Measurements from ENCODE around the gene CEP112.
"Not testable (repeated sequence)": the region's sequence is repeated elsewhere in the genome, so short reads cannot be mapped to it uniquely, and the experiment has no call there.

Gene CEP112

DNA sequence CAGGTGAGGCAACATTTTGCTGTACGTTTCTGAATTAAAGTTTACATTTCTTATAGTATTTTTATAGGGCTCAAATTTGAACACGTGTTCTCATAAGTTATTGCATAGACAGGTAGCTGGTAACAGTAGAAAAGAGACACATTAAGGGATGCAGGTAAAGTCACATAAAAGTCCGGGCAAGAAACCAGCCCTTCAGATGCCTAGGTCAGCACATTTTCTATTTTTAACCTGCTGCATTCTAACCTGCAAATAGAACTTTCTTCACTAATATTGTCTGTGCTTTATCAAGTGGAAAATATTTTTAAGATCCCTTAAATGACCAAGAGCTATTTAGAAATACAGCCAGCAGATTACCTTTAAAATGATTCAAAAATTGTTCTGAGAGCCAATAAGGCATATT, 323.1 kb downstream of the CEP112 start:
- no peak for DNase-seq

DNA sequence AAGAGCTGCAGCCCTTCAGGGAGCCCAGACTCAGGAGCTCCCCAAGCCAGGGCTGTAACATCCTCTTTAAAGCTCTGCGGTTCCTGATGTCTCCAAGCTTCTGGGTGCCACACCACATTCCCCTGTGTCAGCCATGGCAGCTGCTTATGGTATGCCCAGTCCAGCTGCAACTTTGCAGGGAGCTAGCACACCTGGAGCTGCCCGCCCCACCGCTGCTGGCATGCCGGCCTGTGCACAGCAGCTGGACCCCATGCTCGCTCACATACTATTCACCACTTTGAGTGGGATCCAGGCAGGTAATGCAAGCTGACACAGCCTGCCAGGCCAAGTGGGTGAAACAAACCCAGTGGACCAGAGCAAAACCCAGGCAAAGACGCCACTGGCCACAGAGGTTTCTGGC, 324.9 kb downstream of the CEP112 start:
- DNase-seq = no peak

DNA sequence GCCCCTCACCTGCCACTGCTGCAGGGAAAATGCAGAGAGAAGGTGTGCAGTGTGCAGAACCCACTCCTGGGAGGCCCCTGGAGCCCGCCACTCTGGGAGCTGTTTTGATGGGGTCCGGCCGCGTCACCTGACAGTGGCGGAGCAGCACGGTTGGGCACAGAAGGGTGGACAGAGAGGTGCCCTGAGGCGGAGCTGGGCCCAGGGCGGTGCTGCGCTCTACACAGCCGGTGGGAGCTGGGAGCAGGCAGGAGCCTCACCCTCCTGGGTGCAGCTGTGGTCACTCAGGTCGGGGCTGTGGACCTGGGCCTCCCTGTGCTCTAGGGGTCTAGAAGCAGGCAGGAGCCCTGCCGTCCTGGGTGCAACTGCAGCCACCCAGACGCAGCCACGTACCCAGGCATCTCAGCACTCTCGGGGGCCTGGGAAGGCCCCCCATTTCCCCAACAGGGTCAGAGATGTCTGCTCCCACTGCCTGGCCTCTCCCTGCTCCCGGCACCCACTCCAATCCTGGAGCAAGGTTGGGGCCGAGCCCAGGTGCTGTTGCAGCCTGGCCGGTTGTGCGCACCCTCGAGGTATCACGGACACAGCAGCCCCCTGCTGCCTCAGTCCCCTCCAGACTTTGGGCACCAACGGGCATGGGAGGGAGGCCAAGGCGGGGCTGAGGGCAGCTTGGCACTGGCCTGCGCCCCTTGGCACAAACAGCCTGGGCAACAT, 326.1 kb downstream of the CEP112 start:
- DNase-seq = no peak

DNA sequence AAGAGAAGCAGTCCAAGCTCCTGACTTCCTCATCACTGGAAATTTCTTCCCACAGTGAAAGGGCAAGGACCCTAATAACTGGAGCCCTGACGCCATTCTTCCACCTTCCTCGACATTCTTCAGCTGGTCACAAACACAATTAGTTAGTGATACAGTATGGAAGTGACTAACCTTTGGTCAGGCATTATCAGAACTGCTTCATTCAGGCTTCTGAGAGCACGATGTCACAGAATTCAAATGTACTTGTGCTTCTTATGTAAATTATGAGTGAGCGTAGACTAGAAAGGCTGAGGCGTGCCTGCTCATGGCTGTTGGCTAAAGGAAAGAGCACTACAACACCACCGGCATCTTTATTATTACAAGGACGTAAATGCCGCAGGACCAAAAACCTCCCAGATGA, 327.5 kb downstream of the CEP112 start:
- no peak for DNase-seq

DNA sequence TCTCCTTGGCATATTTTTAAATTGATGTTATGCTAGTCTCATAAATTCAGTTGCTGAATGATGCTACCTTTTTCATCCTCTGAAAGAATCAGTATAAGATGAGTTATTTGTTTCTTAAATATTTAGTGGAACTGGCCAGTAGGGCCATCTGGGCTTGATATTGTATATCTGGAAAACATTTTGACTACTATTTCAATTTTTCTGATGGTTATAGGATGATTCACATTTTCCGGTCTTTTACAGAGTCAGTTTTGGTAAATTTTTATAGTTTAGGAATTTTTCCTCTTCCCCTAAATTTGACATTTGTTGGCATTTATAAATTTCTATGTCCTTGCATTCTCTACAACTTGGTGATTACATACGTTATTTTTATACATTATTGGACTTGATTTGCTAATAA, 334.2 kb downstream of the CEP112 start:
- DNase-seq = no peak

DNA sequence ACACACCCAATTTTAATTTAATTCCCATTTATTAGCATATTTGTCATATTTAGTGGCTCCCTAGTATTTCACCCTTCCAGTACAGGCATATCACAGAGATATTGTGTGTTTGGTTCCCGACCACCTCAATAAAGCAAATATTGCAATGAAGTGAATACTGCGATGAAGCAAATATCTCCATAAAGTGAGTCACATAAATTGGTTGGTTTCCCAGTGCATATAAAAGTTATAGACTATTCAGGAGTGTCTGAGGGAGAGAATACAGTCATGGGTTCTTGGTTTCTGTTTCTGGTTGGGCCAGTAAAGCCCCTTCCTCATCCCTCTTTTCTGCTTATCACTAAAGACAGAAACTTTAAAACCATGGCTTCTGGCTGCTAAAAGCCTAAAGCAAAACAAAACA, 335.1 kb downstream of the CEP112 start:
- no peak for DNase-seq

DNA sequence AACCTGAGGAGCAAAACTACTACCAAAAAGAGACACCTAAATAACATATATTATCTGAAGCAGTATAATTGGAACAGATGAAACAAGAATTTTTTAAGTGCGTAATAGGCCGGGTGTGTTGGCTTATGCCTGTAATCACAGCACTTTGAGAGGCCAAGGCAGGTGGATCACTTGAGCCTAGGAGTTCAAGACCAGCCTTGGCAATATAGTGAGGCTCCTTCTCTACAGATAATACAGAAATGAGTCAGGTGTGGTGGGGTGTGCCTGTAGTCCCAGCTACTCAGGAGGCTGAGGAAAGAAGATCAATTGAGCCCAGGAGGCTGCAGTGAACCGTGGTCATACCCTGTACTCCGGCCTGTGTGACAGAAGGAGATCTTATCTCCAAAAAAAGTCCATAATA, 336.3 kb downstream of the CEP112 start:
- no peak for DNase-seq

DNA sequence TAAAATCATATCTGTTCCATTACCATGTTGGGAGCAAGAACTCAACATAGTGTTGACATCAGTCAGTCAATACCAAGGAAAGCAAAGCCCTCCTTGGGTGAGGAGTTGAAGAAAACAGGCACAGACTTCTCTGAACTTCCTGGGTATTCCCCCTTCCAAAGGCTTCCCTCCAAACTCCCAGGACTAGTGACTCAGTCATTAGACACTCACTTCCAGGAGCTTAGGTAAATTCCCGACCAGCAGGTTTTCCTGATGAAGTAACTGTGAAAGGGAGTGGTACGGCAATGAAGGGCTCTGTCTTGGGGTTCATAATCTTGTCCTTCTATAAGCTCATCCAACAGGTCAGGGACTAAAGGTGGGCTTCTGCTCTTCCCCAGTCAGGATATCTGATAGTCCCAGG, 336.7 kb downstream of the CEP112 start:
- no peak for DNase-seq

DNA sequence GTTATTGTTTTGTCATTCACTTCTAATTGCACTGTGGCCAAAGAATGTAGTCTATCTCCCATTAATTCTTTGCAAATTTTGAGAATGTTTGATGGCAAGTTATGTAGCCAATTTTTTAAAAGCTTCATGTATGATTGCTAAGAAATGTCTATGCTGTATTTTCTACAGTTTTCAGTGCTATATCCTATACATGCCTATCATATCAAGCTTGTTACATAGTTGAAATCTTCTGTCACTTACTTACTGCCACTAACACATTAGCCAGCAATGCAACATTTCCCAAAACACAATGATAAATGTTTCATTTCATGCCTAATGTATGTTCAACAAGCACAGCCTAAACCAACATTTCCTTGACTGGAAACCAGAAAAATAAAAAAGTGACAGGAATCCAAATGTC, 338.1 kb downstream of the CEP112 start:
- no peak for DNase-seq

DNA sequence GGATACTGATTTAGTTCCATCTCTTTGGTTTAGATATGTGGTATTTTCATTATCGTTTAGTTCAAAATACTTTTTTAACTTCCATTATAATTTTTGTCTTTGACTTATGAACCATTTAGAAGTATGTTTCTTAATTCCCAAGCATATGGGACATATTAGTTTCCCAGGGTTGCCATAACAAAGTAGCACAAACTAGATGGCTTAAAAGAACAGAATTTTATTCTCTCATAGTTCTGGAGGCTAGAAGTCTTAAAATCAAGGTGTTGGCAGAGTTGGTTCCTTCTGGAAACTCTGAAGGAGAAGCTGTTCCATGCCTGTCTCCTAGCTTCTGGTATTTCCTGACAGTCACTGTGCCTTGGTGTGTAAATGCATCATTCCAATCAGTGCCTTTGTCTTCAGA, 339.0 kb downstream of the CEP112 start:
- no peak for DNase-seq

DNA sequence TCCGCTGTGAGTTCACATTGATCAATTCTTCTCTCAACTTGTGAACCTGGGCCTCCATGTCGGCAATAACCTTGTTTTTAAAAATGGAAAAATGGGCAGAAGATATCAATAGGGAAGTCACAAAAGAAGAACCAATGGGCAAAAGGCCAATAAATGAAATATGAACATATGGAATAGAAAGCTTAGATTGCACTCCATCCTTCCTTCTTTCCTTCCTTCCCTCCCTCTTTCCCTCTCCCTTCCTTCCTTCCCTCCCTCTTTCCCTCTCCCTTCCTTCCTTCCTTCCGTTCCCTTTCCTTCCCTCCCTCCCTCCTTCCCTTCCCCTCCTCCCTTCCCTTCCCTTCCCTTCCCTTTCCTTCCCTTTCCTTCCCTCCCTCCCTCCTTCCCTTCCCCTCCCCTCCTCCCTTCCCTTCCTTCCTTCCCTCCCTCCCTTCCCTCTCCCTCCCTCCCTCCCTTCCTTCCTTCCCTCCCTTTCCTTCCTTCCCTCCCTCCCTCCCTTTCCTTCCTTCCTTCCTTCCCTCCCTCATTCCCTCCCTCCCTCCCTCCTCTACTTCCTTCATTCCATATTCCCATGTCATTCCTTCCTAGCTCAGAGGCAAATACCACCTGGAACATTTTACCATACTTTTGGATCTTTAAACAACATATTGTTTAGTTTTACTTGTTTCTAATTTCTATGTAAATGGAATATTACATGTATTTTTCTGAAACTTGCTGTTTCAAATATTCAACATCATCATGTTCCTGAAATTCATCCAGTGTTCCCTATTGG, 339.8 kb downstream of the CEP112 start:
- DNase-seq = no peak

DNA sequence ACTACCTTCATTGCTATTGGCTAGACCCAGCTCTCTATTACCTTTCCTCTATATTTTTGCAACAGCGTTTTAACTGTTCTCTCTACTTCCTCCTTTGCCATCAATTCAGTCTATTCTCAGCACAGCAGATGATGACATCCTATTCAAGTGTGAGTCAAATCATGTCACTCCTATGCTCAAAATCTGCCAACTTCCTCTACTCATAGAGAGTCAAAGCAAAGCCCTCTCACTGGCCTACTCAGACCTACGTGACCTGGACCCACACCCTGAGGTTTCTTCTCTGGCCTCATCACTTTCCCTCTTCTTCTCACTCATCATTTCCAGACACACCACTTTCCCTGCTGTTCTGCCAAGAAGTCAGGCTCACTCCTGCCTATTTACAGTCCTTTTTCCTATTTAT, 341.4 kb downstream of the CEP112 start:
- DNase-seq = peak in 1 of 5 donors; percentile 60

DNA sequence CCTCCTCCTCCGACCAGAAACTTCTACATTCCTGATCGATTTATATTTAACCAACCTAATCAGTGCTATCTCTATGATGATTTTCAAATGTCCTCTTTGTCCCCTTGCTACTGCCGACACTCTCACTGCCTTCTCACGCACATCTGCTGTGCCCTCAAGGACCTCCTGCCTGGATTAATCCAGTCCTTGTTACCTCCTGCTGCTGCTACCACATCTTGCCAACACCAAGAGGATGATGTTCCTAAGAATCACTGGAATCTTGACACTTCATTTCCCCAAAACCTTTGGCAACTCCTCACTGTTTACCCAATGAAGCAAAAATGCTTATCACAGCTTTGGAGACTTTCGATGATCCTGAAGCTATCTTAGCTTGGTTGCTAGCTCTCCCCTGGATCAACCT, 343.2 kb downstream of the CEP112 start:
- DNase-seq = no peak

DNA sequence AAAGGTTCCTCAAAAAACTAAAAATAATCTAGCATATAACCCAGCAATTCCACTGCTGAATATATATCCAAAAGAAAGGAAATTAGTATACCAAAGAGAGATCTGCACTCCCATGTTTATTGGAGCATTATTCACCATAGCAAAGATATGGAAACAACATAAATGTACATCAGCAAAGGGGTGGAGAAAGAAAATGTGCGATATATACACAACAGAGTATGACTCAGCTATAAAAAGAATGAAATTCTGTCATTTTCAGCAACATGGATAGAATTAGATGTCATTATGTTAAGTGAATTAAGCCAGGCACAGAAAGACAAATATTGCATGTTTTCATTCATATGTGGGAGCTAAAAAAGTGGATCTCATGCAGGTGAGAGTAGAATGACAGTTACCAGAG, 350.8 kb downstream of the CEP112 start:
- no peak for DNase-seq

DNA sequence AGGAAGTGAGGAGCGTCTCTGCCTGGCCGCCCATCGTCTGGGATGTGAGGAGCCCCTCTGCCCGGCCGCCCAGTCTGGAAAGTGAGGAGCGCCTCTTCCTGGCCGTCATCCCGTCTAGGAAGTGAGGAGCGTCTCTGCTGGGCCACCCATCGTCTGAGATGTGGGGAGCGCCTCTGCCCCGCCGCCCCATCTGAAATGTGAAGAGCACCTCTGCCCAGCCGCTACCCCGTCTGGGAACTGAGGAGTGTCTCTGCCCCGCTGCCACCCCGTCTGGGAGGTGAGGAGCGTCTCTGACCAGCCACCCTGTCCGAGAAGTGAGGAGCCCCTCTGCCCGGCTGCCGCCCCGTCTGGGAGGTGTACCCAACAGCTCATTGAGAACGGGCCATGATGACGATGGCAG, 354.7 kb downstream of the CEP112 start:
- DNase-seq = not testable (repeated sequence)

DNA sequence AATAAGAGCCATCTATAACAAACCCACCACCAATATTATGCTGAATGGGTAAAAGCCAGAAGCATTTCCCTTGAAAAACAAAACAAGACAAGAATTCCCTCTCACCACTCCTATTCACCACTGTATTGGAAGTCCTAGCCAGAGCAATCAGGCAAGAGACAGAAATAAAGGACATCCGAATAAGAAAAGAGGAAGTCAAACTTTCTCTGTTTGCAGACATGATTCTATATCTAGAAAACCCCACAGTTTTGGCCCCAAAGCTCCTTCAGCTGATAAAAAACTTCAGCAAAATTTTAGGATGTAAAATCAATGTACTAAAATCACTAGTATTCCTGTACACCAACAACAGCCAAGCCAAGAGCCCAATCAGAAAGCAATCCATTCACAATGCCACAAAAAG, 358.7 kb downstream of the CEP112 start:
- DNase-seq = no peak

DNA sequence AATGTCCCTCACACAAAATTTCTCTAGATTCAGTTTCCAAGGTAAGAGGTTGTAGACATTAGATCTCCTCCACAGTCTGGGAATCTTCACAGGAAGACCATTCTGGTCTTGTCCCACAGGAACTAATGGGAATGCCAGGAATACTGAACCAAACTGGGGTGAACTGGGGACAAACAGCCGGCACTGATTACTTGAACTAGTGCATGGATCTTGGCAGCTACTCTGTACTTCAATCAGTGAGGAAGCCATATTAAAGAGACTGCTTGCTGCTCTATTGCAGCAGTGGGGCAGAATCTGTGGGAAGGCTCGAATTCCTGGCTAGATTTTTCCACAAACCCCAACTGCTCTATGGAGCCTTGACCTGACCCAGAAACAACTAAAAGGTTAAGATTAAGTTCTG, 361.6 kb downstream of the CEP112 start:
- no peak for DNase-seq

DNA sequence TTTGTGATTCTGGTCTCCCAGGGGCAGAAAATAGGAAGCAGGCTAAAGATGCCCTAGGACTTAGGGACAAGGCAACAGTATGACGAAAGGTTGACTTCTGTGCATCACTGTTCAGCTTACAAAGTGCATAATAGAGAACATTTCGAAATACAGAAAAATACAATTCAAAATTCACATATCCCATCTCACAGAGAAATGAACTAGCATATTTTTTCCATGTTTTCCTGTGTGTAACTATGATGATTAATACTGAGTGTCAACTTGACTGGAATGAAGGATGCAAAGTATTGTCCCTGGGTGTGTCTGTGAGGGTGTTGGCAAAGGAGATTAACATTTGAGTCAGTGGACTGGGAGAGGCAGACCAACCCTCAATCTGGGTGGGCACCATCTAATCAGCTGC, 365.4 kb downstream of the CEP112 start:
- DNase-seq = not testable (repeated sequence)

DNA sequence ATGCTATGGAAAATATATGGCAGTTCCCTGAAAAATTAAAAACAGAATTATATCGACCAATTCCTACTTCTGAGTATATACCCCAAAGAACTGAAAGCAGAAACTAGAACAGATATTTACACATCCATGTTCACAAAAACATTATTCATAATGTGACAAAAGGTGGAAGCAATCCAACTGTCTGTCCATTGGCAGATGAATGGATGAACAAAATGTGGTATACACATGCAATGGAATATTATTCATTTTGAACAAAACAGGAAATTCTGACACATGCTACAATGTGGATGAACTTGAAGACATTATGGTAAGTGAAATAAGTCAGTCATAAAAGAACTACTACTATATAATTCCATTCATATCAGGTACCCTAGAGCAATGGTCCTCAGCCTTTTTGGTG, 367.0 kb downstream of the CEP112 start:
- no peak for DNase-seq

DNA sequence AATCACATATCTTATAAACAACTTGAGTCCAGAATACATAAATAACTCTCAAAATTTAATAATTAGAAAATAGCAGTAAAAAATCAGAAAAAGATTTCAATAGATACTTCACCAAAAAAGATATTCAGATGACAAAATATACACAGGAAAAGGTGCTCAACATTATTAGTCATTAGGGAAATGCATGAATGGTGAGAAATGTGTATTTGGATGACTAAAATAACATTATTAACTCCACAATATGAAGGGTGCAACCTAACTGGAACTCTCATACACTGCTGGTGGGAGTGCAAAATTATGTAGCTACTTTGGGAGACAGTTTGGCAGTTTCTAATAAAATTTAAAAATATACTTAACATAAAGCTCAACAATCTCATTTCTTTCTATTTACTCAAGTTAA, 368.2 kb downstream of the CEP112 start:
- DNase-seq = no peak

DNA sequence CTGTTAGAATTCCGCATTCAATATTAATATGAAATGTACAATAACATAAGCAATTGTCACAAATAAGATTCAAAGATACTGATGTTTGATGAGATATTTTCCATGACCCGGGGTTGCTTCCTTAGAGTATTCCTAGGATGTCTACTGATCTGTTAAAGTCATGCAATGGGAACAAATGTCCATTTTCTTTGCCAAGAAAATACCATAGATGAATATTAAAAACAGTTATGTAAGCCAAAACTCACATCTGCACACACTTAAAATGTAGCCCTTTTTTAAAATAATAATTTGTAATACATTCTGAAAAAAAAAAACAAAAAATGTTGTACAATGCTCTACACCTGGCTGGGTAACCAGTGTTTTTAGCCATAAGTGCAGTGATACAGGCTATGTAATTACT, 371.1 kb downstream of the CEP112 start:
- DNase-seq = no peak

DNA sequence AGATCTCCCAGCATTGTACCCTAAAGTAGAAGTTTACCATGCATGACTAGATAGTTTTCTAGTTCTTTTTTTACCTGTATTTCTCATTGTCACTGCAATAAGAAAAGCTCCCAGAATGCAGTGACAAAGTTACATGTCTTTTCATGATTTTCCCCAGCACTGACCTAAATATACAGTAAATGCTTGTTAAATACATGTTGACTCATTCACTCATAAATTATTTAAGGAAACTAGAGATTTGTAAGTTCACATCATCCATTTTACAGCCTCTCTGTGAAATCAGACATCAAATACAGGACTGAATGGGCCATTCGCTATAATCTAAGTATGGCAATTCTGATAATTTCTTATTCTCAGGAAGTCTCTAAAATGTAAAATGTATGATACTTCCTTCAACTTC, 371.6 kb downstream of the CEP112 start:
- no peak for DNase-seq

DNA sequence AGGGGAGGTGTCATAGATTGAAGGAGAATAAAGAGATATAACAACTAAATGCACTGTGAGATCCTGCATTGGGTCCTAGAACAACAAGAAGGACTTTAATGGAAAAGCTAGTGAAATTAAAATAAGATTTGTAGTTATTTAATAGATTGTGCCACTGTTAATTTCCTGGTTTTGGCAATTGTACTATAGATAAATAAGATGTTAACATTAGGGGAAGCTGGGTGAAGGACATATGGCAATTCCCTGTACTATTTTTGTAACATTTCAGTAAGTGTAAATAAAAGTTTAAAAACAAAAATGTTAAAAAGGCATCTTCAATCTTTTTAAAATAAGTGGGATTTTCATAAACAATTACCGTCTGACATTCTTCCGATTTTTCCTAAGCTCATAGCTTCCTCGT, 372.1 kb downstream of the CEP112 start:
- DNase-seq = no peak

DNA sequence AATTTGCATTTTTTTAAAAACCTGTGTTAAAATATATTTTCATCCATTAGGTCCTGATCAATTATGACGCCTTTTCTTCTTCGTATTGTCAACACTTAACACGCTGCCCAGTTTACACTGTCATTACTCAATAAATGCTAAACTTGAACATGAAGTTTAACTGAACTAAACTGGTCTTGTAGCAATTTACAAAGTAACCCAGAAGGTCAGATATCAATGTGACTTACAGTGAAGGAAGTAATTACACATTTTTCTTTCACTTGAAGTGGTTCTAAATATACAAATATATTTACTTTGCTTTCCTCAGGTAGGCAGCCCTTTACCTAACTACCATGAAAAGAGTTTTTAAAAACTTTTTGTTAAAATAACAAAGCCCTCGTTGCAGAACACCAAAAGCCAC, 374.0 kb downstream of the CEP112 start:
- no peak for DNase-seq

DNA sequence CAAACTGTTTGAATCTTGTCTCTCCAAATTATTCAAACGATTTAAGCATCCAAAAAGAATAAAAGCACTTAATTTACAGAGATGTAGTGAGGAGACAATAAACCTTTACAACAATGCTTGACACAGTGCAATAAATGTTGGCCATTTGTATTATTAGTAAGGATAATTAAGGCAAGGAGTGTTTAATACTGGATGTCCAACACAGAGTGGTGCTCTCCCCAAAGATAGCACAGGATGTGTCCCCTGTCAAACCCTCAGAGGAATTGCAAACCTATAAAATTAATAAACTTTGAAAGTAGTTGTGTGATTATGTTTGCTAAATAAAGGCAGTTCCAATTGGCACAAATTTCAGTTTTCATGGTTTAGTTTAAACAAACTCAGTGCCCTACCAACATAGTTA, 377.5 kb downstream of the CEP112 start:
- no peak for DNase-seq
